ENCODE results near the gene PHOSPHO2.
"Not testable (repeated sequence)": the region's sequence is repeated elsewhere in the genome, so short reads cannot be mapped to it uniquely, and the experiment has no call there.

Gene PHOSPHO2

DNA sequence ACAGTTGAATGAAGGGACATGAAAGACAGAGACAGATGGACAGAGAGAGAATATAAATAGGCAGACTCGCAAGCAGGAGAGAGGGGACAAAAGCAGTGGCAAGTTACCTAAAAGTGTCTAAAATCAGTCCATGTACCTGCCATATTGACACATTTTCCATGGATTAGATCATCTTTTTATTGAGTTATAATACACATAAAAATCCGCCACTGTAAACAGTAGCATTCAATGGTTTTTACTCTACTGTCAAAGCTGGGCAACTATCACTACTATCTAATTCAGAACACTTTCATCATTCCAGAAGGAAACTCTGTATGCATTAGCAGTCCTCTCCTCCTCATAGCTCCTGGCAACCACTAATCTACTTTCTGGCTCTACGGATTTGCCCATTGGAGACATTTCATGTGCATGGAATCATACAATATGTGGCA lies 10.1 kb upstream of the PHOSPHO2 start:
- H3K9me3 ChIP-seq (ENCODE audit: control insufficient read depth in 2 of 2, low read length in 2 of 2) = no peaks in the 10 kb centered on the region
- H3K27ac ChIP-seq (ENCODE audit: low read length) = no peak overlapping the region
- no peak overlapping the region for H3K4me3 ChIP-seq (ENCODE audit: low read length in 2 of 2)
- H3K27me3 ChIP-seq (ENCODE audit: control insufficient read depth in 1 of 2, insufficient read depth in 2 of 2, low read length in 2 of 2) = no peaks in the 10 kb centered on the region
- H3K4me1 ChIP-seq (ENCODE audit: control insufficient read depth, insufficient read depth, low read length) = no peaks in the 10 kb centered on the region
- H3K36me3 ChIP-seq (ENCODE audit: control insufficient read depth in 2 of 2, insufficient read depth in 2 of 2, low read length in 2 of 2) = no peaks in the 10 kb centered on the region
- no peak overlapping the region for H3K9ac ChIP-seq (ENCODE audit: low read length in 2 of 2)

DNA sequence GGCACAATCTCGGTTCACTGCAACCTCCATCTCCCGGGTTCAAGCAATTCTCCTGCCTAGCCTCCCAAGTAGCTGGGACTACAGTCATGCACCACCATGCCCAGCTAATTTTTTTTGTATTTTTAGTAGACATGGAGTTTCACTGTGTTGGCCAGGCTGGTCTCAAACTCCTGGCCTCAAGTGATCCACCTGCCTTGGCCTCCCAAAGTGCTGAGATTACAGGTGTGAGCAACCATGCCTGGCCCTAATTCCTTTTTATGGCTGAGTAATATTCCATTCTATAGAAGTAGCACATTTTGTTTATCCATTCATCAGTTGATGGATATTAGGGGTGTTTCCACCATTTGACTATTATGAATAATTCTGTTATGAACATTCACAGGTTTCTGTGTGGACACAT lies 9.6 kb upstream of the PHOSPHO2 start:
- H3K27ac ChIP-seq (ENCODE audit: low read length); H3K9ac ChIP-seq (ENCODE audit: low read length in 2 of 2); H3K9me3 ChIP-seq (ENCODE audit: control insufficient read depth in 2 of 2, low read length in 2 of 2); H3K4me3 ChIP-seq (ENCODE audit: low read length in 2 of 2); H3K27me3 ChIP-seq (ENCODE audit: control insufficient read depth in 1 of 2, insufficient read depth in 2 of 2, low read length in 2 of 2); H3K36me3 ChIP-seq (ENCODE audit: control insufficient read depth in 2 of 2, insufficient read depth in 2 of 2, low read length in 2 of 2); H3K4me1 ChIP-seq (ENCODE audit: control insufficient read depth, insufficient read depth, low read length): not testable (repeated sequence)

- not testable (repeated sequence) for H3K27ac ChIP-seq (ENCODE audit: low read length); H3K9me3 ChIP-seq (ENCODE audit: control insufficient read depth in 2 of 2, low read length in 2 of 2); H3K4me3 ChIP-seq (ENCODE audit: low read length in 2 of 2)
These were observed 7.4 kb upstream of the PHOSPHO2 start for GRCh38 chr2:169686825-169687224.

DNA sequence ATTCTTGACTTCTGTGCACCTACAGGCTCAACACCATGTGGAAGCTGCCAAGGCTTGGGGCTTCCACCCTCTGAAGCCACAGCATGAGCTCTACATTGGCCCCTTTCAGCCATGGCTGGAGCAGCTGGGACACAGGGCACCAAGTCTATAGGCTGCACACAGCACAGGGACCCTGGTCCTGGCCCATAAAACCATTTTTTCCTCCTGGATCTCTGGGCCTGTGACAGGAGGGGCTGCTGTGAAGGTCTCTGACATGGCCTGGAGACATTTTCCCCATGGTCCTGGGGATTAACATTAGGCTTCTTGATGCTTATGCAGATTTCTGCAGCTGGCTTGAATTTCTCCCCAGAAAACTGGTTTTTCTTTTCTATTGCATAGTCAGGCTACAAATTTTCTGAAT lies 6.3 kb upstream of the PHOSPHO2 start:
- not testable (repeated sequence) for H3K36me3 ChIP-seq (ENCODE audit: control insufficient read depth in 2 of 2, insufficient read depth in 2 of 2, low read length in 2 of 2); H3K9me3 ChIP-seq (ENCODE audit: control insufficient read depth in 2 of 2, low read length in 2 of 2); H3K9ac ChIP-seq (ENCODE audit: low read length in 2 of 2); H3K27ac ChIP-seq (ENCODE audit: low read length); H3K27me3 ChIP-seq (ENCODE audit: control insufficient read depth in 1 of 2, insufficient read depth in 2 of 2, low read length in 2 of 2); H3K4me3 ChIP-seq (ENCODE audit: low read length in 2 of 2); H3K4me1 ChIP-seq (ENCODE audit: control insufficient read depth, insufficient read depth, low read length)

More at GRCh38 chr2:169686825-169687224, 7.4 kb upstream of the PHOSPHO2 start:
- not testable (repeated sequence) for H3K4me1 ChIP-seq (ENCODE audit: control insufficient read depth, insufficient read depth, low read length); H3K36me3 ChIP-seq (ENCODE audit: control insufficient read depth in 2 of 2, insufficient read depth in 2 of 2, low read length in 2 of 2); H3K9ac ChIP-seq (ENCODE audit: low read length in 2 of 2); H3K27me3 ChIP-seq (ENCODE audit: control insufficient read depth in 1 of 2, insufficient read depth in 2 of 2, low read length in 2 of 2)

- no peak overlapping the region for H3K4me3 ChIP-seq (ENCODE audit: low read length in 2 of 2)
- H3K9me3 ChIP-seq (ENCODE audit: control insufficient read depth in 2 of 2, low read length in 2 of 2) = no peaks in the 10 kb centered on the region
- peaks cover 5% of the 10 kb centered on the region for H3K4me1 ChIP-seq (ENCODE audit: control insufficient read depth, insufficient read depth, low read length)
- H3K27me3 ChIP-seq (ENCODE audit: control insufficient read depth in 1 of 2, insufficient read depth in 2 of 2, low read length in 2 of 2) = no peaks in the 10 kb centered on the region
- H3K9ac ChIP-seq (ENCODE audit: low read length in 2 of 2) = no peak overlapping the region
- no peaks in the 10 kb centered on the region for H3K36me3 ChIP-seq (ENCODE audit: control insufficient read depth in 2 of 2, insufficient read depth in 2 of 2, low read length in 2 of 2)
- H3K27ac ChIP-seq (ENCODE audit: low read length) = no peak overlapping the region
These were observed 3.3 kb upstream of the PHOSPHO2 start for GRCh38 chr2:169690958-169691357.

GRCh38 chr2:169692718-169693117 lies 1.6 kb upstream of the PHOSPHO2 start:
- no peaks in the 10 kb centered on the region for H3K36me3 ChIP-seq (ENCODE audit: control insufficient read depth in 2 of 2, insufficient read depth in 2 of 2, low read length in 2 of 2)
- H3K27ac ChIP-seq (ENCODE audit: low read length) = no peak overlapping the region
- no peak overlapping the region for H3K9ac ChIP-seq (ENCODE audit: low read length in 2 of 2)
- no peaks in the 10 kb centered on the region for H3K9me3 ChIP-seq (ENCODE audit: control insufficient read depth in 2 of 2, low read length in 2 of 2)
- H3K4me3 ChIP-seq (ENCODE audit: low read length in 2 of 2) = no peak overlapping the region
- peaks cover 5% of the 10 kb centered on the region for H3K4me1 ChIP-seq (ENCODE audit: control insufficient read depth, insufficient read depth, low read length)
- no peaks in the 10 kb centered on the region for H3K27me3 ChIP-seq (ENCODE audit: control insufficient read depth in 1 of 2, insufficient read depth in 2 of 2, low read length in 2 of 2)

- Histone ChIP-seq H3K9ac (ENCODE audit: low read length in 2 of 2) (no peak overlapping the region), H3K4me1 (ENCODE audit: control insufficient read depth, insufficient read depth, low read length) (peaks cover 5% of the 10 kb centered on the region), H3K4me3 (ENCODE audit: low read length in 2 of 2) (no peak overlapping the region), H3K9me3 (ENCODE audit: control insufficient read depth in 2 of 2, low read length in 2 of 2) (no peaks in the 10 kb centered on the region), H3K36me3 (ENCODE audit: control insufficient read depth in 2 of 2, insufficient read depth in 2 of 2, low read length in 2 of 2) (no peaks in the 10 kb centered on the region), H3K27ac (ENCODE audit: low read length) (no peak overlapping the region), H3K27me3 (ENCODE audit: control insufficient read depth in 1 of 2, insufficient read depth in 2 of 2, low read length in 2 of 2) (no peaks in the 10 kb centered on the region)
These were observed 909 bp upstream of the PHOSPHO2 start for GRCh38 chr2:169693360-169693759.

DNA sequence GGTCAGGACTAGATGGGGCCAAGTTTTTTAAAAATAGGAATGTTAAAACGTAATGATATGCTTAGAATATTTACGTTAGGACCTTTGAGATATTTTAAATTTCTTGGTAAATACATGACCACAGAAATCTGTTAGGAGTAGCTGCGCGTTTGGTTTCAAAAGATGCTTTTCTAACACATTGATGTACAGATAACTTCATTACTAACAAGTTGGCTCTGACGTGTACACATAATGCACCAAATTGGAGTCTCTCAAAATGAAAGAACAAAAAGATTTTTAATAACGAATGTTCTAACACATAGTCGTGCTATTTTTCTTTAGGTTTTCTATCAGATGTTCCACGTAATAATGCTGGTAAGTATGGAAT lies 608 bp downstream of the PHOSPHO2 start:
- Histone ChIP-seq H3K36me3 (ENCODE audit: control insufficient read depth in 2 of 2, insufficient read depth in 2 of 2, low read length in 2 of 2) (peaks cover 3% of the 10 kb centered on the region in 2 donors), H3K27ac (ENCODE audit: low read length) (peak overlapping the region; percentile 64), H3K9me3 (ENCODE audit: control insufficient read depth in 2 of 2, low read length in 2 of 2) (no peaks in the 10 kb centered on the region), H3K9ac (ENCODE audit: low read length in 2 of 2) (peak overlapping the region; percentile 90 to 93), H3K4me3 (ENCODE audit: low read length in 2 of 2) (peak overlapping the region; percentile 74 to 90), H3K4me1 (ENCODE audit: control insufficient read depth, insufficient read depth, low read length) (peaks cover 5% of the 10 kb centered on the region), H3K27me3 (ENCODE audit: control insufficient read depth in 1 of 2, insufficient read depth in 2 of 2, low read length in 2 of 2) (no peaks in the 10 kb centered on the region)

DNA sequence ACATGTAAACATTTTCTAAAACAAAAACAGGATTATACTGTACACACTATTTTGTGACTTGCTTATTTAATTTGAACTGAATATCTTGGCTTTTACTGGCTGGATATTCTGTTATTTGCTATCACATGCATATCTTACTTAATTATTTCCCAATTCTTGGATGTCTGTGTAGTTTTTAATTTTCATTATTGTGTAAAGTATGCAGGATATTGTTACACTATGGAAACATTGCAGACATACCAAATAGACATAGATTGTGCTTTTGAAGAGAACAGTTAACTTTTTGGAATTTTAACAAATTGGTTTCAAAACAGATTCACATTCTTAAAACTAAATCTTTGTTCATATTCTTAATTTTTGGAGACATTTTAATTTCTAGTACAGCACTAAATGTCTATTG lies 2.1 kb downstream of the PHOSPHO2 start:
- H3K9ac ChIP-seq (ENCODE audit: low read length in 2 of 2) = no peak overlapping the region
- H3K9me3 ChIP-seq (ENCODE audit: control insufficient read depth in 2 of 2, low read length in 2 of 2) = no peaks in the 10 kb centered on the region
- no peak overlapping the region for H3K27ac ChIP-seq (ENCODE audit: low read length)
- H3K4me1 ChIP-seq (ENCODE audit: control insufficient read depth, insufficient read depth, low read length) = peaks cover 5% of the 10 kb centered on the region
- no peaks in the 10 kb centered on the region for H3K27me3 ChIP-seq (ENCODE audit: control insufficient read depth in 1 of 2, insufficient read depth in 2 of 2, low read length in 2 of 2)
- H3K36me3 ChIP-seq (ENCODE audit: control insufficient read depth in 2 of 2, insufficient read depth in 2 of 2, low read length in 2 of 2) = peaks cover 3% of the 10 kb centered on the region in 2 donors
- H3K4me3 ChIP-seq (ENCODE audit: low read length in 2 of 2) = no peak overlapping the region

GRCh38 chr2:169699173-169699572 lies 4.9 kb downstream of the PHOSPHO2 start:
- not testable (repeated sequence) for H3K4me3 ChIP-seq (ENCODE audit: low read length in 2 of 2); H3K9ac ChIP-seq (ENCODE audit: low read length in 2 of 2); H3K27me3 ChIP-seq (ENCODE audit: control insufficient read depth in 1 of 2, insufficient read depth in 2 of 2, low read length in 2 of 2); H3K9me3 ChIP-seq (ENCODE audit: control insufficient read depth in 2 of 2, low read length in 2 of 2); H3K36me3 ChIP-seq (ENCODE audit: control insufficient read depth in 2 of 2, insufficient read depth in 2 of 2, low read length in 2 of 2); H3K4me1 ChIP-seq (ENCODE audit: control insufficient read depth, insufficient read depth, low read length); H3K27ac ChIP-seq (ENCODE audit: low read length)

DNA sequence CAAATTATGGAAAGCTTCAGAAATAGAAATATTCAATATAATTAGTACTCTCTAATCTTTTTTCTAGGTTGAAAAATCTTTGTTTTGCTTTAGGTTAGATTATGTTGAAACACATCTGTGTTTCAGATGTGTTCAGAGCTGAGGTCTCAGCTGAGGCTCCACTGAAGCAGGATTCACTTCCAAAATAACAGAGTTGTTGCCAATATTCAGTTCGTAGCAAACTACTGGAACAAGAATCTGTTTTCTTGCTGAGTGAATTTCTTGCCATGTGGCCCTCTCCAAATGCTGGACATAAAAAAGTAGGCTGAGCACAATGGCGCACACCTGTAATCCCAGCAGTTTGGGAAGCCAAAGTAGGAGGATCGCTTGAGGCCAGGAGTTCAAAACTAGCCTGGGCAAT lies 8.7 kb downstream of the PHOSPHO2 start:
- H3K27ac ChIP-seq (ENCODE audit: low read length) = no peak overlapping the region
- no peaks in the 10 kb centered on the region for H3K4me1 ChIP-seq (ENCODE audit: control insufficient read depth, insufficient read depth, low read length)
- no peaks in the 10 kb centered on the region for H3K27me3 ChIP-seq (ENCODE audit: control insufficient read depth in 1 of 2, insufficient read depth in 2 of 2, low read length in 2 of 2)
- H3K9ac ChIP-seq (ENCODE audit: low read length in 2 of 2) = no peak overlapping the region
- H3K9me3 ChIP-seq (ENCODE audit: control insufficient read depth in 2 of 2, low read length in 2 of 2) = no peaks in the 10 kb centered on the region
- H3K36me3 ChIP-seq (ENCODE audit: control insufficient read depth in 2 of 2, insufficient read depth in 2 of 2, low read length in 2 of 2) = peaks cover 3% of the 10 kb centered on the region in 2 donors
- H3K4me3 ChIP-seq (ENCODE audit: low read length in 2 of 2) = no peak overlapping the region

All from stomach smooth muscle (tissue), 2 donors.